HG02981 (cell line): Measurements from ENCODE around the gene PPM1A.

ENCODE experiments used
- ATAC-seq: cut with Tn5 transposase; IDR thresholded peaks from one replicate; pipeline ENCODE4 v1.9.1; 2021; ENCODE audit warnings: mild to moderate bottlenecking, moderate library complexity; ENCODE audit not compliant: unreplicated experiment

PPM1A gene

DNA sequence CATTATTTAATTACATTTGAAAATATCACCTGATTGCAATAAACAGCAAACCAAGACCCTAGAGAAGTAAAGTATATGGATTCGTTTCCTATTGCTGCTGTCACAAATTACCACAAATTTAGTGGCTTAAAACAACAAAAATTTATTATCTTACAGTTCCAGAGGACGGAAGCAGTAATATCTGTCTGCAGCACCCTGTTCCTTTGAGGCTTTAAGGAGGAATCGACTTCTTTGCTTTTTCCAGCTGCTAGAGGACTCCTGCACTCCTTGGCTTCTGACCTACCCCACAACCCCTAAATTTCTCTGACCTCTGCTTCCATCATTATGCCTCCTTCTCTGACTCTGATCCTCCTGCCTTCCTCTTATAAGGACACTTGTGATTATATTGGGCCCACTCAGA lies 23.8 kb upstream of the PPM1A start:
- no peak for ATAC-seq

DNA sequence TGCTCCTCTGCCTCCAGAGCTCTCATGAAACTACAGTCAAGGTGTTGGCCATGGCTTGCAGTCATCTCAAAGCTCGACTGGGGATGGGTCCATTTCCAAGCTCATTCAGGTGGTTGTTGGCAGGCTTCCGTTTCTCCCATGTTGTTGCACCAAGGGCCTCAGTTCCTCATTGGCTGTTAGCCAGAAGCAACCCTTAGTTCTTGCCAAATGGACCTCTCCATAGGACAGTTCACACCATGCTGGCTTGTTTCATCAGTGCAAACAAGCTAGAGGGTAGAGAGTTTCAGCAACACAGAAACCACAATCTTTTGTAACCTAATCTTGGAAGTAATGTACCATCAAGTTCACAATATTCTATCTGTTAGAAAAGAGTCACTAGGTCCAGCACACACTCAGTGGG lies 22.7 kb upstream of the PPM1A start:
- ATAC-seq = no peak

DNA sequence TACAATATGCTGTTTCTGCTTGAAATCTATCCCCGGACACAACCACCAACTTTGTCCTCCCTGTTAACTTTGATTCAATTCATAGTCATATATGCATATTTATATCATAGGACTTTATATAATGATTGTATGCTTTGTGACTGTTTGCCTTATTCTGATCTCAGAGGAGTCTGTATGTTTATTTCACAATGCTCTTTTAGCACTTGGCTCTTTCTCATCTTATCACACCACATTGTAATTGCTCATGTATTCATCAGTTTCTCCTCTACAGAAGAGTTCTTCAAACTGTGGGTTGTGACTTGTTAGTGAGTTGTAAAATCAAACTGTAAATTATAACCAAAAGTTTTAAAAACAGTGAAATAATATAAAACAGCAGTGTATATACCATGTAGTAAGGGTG lies 21.7 kb upstream of the PPM1A start:
- no peak for ATAC-seq

DNA sequence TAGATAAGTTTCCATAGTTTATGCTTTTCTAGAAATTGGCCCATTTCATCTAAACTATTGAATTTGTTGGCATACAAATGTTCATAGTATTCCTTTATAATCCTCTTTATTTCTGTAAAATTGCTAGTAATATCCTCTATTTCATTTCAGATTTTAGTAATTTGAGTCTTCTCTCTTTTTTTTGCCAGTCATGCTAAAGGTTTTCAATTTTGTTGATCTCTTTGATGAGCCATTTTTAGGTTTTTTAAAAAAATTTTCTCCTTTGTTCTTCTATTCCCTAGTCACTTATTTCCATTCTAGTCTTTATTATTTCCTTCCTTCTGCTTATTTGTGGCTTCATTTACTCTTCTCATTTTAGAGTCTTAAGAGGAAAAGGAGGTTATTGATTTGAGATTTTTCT lies 19.4 kb upstream of the PPM1A start:
- ATAC-seq = no peak

DNA sequence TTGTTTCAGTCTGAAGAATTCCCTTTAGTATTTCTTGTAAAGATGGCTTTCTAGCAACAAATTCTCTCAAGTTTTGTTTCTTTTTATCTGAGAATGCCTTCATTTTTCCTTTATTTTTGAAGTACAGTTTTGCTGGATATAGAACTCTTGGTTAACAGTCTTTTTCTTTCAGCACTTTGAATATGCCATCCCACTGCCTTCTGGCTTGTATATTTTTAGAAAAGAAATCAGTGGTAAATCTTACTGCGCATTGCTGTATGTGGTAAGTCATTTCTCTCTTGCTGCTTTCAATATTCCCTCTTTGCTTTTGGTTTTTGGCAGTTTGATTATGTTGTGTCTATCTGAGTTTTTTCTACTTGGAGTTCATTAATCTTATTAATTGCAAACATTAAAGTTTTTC lies 16.8 kb upstream of the PPM1A start:
- ATAC-seq = no peak

- ATAC-seq = no peak
Measured at GRCh38 chr14:60233251-60233650, 15.8 kb upstream of the PPM1A start.

GRCh38 chr14:60233891-60234290 lies 15.1 kb upstream of the PPM1A start:
- ATAC-seq = no peak

DNA sequence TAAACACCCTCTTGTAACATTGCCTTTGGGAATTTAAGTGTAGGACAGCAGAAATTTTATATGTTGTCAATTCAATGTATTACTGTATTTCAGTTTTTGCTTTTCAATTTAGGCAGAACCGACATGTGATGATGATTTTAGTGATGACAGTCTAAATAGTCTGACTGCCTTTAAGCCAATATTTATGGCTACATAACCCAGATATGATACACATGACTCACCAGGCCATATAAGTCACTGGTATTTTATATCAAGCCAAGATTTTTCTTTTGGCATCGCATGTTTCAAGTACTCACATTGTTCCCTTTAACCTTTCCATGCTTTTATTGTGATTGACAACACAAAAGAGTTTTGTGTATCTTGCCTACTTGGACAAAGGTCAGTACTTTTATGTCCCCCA lies 13.6 kb upstream of the PPM1A start:
- no peak for ATAC-seq

DNA sequence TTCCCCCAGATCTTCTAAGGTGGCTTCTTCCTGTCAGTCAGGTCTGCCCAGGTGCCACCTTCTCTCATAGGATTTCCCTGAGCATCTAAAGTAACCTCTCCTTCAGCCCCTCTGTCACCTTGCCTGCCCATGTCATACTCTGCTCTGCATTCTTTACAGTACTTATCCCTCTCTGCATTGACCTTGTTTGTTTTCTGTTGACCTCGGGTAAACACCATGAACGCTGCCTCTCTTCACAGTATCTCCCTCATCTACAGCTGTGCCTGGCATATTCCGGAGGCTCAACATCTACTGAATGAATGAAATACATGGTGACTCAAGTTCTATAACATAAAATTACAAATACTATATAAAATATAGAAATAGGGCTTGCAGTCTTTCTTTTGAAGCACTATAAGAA lies 10.1 kb upstream of the PPM1A start:
- no peak for ATAC-seq

GRCh38 chr14:60240139-60240856 lies 8.7 kb upstream of the PPM1A start:
- ATAC-seq = no peak

DNA sequence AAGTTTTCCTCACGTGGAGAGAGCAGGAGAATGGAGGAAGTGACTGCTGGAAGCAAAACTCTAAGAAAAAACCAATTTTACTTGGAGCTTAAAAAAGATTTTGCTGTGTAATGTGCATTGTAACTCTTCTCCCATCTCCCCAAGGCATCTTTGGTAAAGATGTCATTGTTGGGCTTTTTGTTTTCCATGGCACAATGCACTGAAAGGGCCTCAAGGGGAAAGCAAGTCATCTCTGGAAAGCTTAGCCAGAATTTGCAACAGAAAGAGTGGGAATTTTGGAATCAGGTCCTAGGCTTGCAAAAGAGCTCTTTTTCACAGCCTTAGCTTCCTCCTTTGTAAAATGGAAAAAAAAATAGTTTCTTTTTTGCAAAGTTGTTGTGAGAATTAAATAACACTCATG lies 7.9 kb upstream of the PPM1A start:
- ATAC-seq = no peak

GRCh38 chr14:60242429-60242828 lies 6.6 kb upstream of the PPM1A start:
- no peak for ATAC-seq

- ATAC-seq = no peak
Measured at GRCh38 chr14:60245380-60246177, 3.4 kb upstream of the PPM1A start.

GRCh38 chr14:60247994-60248696 lies 876 bp upstream of the PPM1A start:
- ATAC-seq = peak; percentile 67

DNA sequence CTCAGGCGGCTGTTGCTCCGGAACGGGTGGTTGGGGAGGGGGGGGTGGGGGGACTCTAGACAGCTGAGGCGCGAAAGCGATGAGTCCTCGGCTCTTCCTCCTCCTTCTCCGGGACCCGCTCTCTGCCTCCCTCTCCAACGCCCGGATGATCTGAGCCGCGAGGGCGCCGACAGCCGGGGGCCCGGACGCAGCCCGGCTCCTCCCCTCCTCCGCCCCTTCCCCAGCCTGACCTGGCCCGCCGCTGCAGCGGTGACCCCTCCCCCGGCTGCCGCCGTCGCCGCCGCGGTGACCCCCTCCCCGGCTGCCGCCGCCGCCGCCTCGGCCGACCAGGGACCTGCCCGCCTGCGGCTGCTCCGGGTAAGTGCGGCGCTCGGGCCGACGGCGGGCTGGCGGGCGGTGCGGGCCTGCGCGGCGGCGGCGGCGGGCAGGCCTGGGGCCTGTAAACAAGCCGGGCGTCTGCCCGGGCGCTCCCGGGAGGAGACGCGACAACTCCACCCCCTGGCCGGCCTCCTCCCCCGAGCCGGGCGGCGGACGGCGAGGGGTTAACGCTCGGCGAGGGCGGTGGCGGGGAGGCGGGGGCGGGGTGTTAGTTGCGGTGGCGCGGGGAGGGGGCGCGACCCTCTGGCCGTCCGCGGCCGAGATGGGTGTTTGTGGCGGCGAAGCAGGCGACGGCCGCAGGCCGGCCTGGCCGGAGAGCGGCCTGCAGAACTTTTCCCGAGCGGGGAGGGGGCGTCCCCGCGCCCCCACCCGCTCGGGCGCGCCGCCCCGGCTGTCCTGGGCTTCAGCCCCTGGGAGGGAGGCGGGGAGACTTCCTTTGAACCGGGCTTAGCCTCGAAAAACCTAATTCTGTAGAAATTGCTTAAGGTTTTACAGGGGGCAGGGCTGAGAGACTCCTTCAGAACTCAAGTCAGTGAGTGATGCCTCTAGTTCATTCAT lies 568 bp downstream of the PPM1A start:
- ATAC-seq = peak; percentile 32

GRCh38 chr14:60250257-60251035 lies 1.4 kb downstream of the PPM1A start:
- ATAC-seq = no peak

DNA sequence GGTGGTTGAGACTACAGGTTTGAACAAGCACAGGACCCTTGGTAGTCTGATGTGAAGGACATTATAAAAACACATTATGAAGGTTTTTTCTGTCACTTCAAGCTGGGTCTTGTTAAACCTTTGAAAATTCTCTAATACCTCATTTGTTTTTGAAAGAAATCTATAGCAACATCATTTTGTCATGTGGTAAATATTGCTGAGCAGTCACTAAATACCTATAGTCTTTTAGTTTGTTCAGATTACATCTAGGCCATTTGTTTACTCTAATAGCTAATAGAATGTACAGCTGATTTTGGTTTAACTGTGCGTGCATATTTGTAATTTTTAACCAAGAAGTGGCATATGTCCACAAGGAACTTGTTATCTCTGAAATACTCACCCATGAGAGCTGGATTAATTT lies 2.9 kb downstream of the PPM1A start:
- no peak for ATAC-seq

GRCh38 chr14:60252630-60253029 lies 3.6 kb downstream of the PPM1A start:
- no peak for ATAC-seq

GRCh38 chr14:60253649-60254048 lies 4.6 kb downstream of the PPM1A start:
- no peak for ATAC-seq

DNA sequence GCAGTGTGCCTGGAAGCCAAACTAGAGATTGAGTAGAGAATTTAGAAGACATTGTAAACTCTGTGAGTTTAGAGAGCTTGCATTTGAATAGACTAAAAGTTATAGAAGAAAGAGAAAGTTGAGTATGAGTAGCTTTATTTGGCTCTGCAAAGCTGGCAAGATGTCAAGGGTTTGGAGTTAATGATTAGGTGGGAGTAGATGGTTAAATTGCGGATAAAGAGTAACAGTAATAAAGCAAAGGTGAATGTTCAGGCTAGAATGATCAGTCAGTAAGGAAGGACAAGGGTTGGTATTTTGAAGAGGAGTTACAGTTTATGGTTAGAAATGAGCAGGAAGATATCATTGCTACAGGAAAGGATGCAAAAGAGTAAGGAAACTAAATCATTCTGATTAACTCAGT lies 5.2 kb downstream of the PPM1A start:
- ATAC-seq = no peak
